ENCODE results near the gene ADAM15.

ADAM15 gene

GRCh38 chr1:155039308-155039669, 11.8 kb upstream of the ADAM15 start:
- Histone ChIP-seq H3K4me2 (ENCODE audit: low read depth, low read length, poor library complexity, severe bottlenecking) (no peak overlapping the region), H3K36me3 (ENCODE audit: low read length) (no peaks in the 10 kb centered on the region), H4K20me1 (ENCODE audit: low read depth, low read length) (no peaks in the 10 kb centered on the region), H3F3A (ENCODE audit: insufficient read depth) (no peaks in the 10 kb centered on the region), H3K9me3 (ENCODE audit: insufficient read depth, low read length) (no peaks in the 10 kb centered on the region), H3K4me3 (ENCODE audit: insufficient read depth, low read length, poor library complexity, severe bottlenecking) (no peak overlapping the region), H3K9ac (ENCODE audit: low read length) (no peak overlapping the region), H3K9me2 (replicated peaks; ENCODE audit: insufficient read depth, low read length) (no peaks in the 10 kb centered on the region), H3K27me3 (ENCODE audit: low read length) (no peaks in the 10 kb centered on the region), H2AFZ (ENCODE audit: low read depth, low read length, severe bottlenecking) (no peak overlapping the region), H3K27ac (ENCODE audit: low read depth, low read length) (no peak overlapping the region), H3K79me2 (ENCODE audit: insufficient read depth, low read length) (no peaks in the 10 kb centered on the region)
- TF ChIP-seq CTCF (IDR thresholded peaks at IDR 0.05; ENCODE audit: insufficient read depth, low read length, poor library complexity, severe bottlenecking) = no peak
- no peak for TF ChIP-seq EZH2phosphoT487 (conservative IDR thresholded peaks at IDR 0.05; ENCODE audit: low read length)

DNA sequence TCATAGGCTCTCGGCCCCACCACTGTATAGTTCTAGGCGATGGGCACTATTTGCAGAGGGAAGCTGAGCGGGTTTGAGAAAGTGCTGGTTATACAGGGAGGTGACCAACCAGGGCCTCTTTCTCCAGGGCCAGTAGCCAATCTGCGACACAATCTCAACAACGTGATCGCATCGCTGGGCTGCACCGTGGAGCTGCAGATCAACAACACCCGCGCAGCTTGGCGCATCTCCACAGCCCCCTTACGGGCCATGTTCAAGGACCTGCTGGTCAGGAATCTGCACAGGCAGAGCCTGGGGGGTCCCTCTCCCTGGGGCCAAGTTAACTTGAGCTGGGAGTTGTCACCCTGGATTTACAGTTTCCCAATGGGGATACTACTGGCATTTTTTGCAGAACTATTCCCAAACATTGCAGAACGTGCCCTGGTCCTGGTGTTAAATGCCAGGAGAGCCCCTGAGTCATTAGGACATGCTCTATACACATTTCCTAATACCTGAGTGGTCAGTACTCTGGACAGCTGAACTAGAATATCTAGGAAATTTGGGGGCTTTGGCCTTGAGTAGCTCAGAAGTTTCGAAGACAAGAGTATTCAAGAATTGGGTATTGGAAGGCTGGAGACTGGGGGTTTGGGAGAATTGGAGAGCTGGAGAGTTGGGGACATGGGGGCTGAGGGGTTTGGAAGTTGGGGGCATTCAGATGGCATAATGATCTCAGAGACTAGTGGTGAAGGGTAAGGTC, 10.6 kb upstream of the ADAM15 start:
- TF ChIP-seq EZH2phosphoT487 (conservative IDR thresholded peaks at IDR 0.05; ENCODE audit: low read length) (no peak), CTCF (IDR thresholded peaks at IDR 0.05; ENCODE audit: insufficient read depth, low read length, poor library complexity, severe bottlenecking) (no peak)
- Histone ChIP-seq H3K27me3 (ENCODE audit: low read length) (no peaks in the 10 kb centered on the region), H3F3A (ENCODE audit: insufficient read depth) (no peaks in the 10 kb centered on the region)

GRCh38 chr1:155042789-155043188, 8.3 kb upstream of the ADAM15 start:
- no peak overlapping the region for H3K9ac ChIP-seq (ENCODE audit: low read length)
- no peak overlapping the region for H3K4me3 ChIP-seq (ENCODE audit: insufficient read depth, low read length, poor library complexity, severe bottlenecking)
- no peak overlapping the region for H3K4me2 ChIP-seq (ENCODE audit: low read depth, low read length, poor library complexity, severe bottlenecking)

More for the DNA sequence above, 10.6 kb upstream of the ADAM15 start:
- Histone ChIP-seq H3K27ac (ENCODE audit: low read depth, low read length) (no peak overlapping the region), H3K9ac (ENCODE audit: low read length) (no peak overlapping the region), H2AFZ (ENCODE audit: low read depth, low read length, severe bottlenecking) (no peak overlapping the region), H3K36me3 (ENCODE audit: low read length) (no peaks in the 10 kb centered on the region), H4K20me1 (ENCODE audit: low read depth, low read length) (no peaks in the 10 kb centered on the region), H3K4me2 (ENCODE audit: low read depth, low read length, poor library complexity, severe bottlenecking) (no peak overlapping the region), H3K9me3 (ENCODE audit: insufficient read depth, low read length) (no peaks in the 10 kb centered on the region), H3K9me2 (replicated peaks; ENCODE audit: insufficient read depth, low read length) (no peaks in the 10 kb centered on the region), H3K4me3 (ENCODE audit: insufficient read depth, low read length, poor library complexity, severe bottlenecking) (no peak overlapping the region), H3K79me2 (ENCODE audit: insufficient read depth, low read length) (no peaks in the 10 kb centered on the region)

More at GRCh38 chr1:155042789-155043188, 8.3 kb upstream of the ADAM15 start:
- no peak for TF ChIP-seq CTCF (IDR thresholded peaks at IDR 0.05; ENCODE audit: insufficient read depth, low read length, poor library complexity, severe bottlenecking)
- TF ChIP-seq EZH2phosphoT487 (conservative IDR thresholded peaks at IDR 0.05; ENCODE audit: low read length) = no peak
- Histone ChIP-seq H3K9me2 (replicated peaks; ENCODE audit: insufficient read depth, low read length) (no peaks in the 10 kb centered on the region), H2AFZ (ENCODE audit: low read depth, low read length, severe bottlenecking) (no peak overlapping the region), H3F3A (ENCODE audit: insufficient read depth) (no peaks in the 10 kb centered on the region), H3K27ac (ENCODE audit: low read depth, low read length) (no peak overlapping the region), H3K36me3 (ENCODE audit: low read length) (no peaks in the 10 kb centered on the region), H3K9me3 (ENCODE audit: insufficient read depth, low read length) (no peaks in the 10 kb centered on the region), H4K20me1 (ENCODE audit: low read depth, low read length) (no peaks in the 10 kb centered on the region), H3K79me2 (ENCODE audit: insufficient read depth, low read length) (no peaks in the 10 kb centered on the region), H3K27me3 (ENCODE audit: low read length) (no peaks in the 10 kb centered on the region)
